Mononuclear cell (primary cell): Measurements from ENCODE around the gene BNIP1. TPM values are rescaled to one million over a fixed set of nuclear protein-coding genes. Genes with fewer than 3 reads are reported as not detected.

Experiments
- H3K27me3 ChIP-seq: 2 replicates; pipeline ENCODE4 v1.6.0; 2011; ENCODE audit warnings: low read length, control low read depth; ENCODE audit not compliant: insufficient read depth
- H3K4me1 ChIP-seq: 2 replicates; pipeline ENCODE4 v1.5.1; 2011; ENCODE audit warnings: mild to moderate bottlenecking, low read length, control low read depth; ENCODE audit not compliant: insufficient read depth
- H3K4me3 ChIP-seq: 2 replicates; pipeline ENCODE4 v1.5.1; 2011; ENCODE audit warnings: mild to moderate bottlenecking, low read length, moderate library complexity
- H3K9me3 ChIP-seq: 2 replicates; pipeline ENCODE4 v1.5.1; 2011; ENCODE audit warnings: low read depth, mild to moderate bottlenecking, control low read depth, low read length
- total RNA-seq: library from RNA; depleted of rRNA; stranded (reverse); fragments of >200 nt; gene quantifications from one replicate; pipeline ENCODE4 v1.2.3, GENCODE V29; 2012

The BNIP1 gene
- total RNA-seq, 1 donor: 24.2 TPM

DNA sequence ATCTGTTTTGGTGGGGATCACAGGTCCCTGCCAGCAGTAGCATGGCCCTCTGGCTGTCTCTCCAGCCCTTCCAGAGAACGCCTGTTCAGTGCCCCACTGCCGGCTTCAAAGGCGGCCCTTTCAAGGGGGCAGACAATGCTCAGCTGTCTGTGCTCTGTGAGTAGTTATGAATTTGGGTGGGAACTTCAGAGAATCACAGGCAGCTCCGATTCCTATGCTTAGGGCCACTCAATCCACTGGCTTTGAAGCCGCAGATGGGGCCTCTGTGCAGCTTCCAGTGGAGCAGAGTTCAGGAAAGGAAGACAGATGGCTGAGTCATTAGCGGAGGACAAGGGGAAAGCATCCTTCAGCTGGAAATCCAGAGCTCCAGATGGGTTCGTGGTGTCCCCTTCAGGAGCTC lies 48.2 kb downstream of the BNIP1 start:
- no peaks in the 10 kb centered on the region for H3K27me3 ChIP-seq
- no peak overlapping the region for H3K4me3 ChIP-seq
- H3K9me3 ChIP-seq: no peaks in the 10 kb centered on the region
- no peaks in the 10 kb centered on the region for H3K4me1 ChIP-seq

GRCh38 chr5:173196133-173196952 lies 52.0 kb downstream of the BNIP1 start:
- H3K4me3 ChIP-seq: no peak overlapping the region
- H3K27me3 ChIP-seq: peaks cover 2% of the 10 kb centered on the region
- no peaks in the 10 kb centered on the region for H3K9me3 ChIP-seq
- H3K4me1 ChIP-seq: no peaks in the 10 kb centered on the region

- no peaks in the 10 kb centered on the region for H3K9me3 ChIP-seq
- no peaks in the 10 kb centered on the region for H3K4me1 ChIP-seq
- H3K4me3 ChIP-seq: no peak overlapping the region
- H3K27me3 ChIP-seq: peaks cover 2% of the 10 kb centered on the region
Measured at GRCh38 chr5:173197375-173197891, 53.1 kb downstream of the BNIP1 start.

- H3K4me1 ChIP-seq: no peaks in the 10 kb centered on the region
- no peak overlapping the region for H3K4me3 ChIP-seq
- H3K27me3 ChIP-seq: peaks cover 8% of the 10 kb centered on the region
- no peaks in the 10 kb centered on the region for H3K9me3 ChIP-seq
Measured at GRCh38 chr5:173198049-173198448, 53.7 kb downstream of the BNIP1 start.

DNA sequence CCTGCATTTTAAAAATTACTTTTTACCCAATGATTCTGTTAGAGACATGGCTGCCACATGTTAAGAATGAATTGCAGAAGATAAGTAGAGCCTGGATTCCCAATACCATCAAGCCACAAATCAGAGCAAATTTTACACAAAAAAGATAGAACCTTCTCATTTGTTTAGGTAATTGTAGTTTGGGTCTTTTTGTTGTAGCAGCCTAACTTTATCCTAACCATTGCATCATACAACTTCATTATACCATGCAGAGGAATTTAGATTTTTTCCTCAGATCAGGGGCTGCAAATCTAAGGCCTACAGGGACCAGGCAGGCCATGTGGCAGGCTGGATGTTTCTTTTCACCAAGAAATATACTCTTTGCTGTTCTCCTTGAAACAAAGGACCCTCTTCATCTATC lies 56.0 kb downstream of the BNIP1 start:
- Histone ChIP-seq H3K4me1 (no peaks in the 10 kb centered on the region), H3K9me3 (no peaks in the 10 kb centered on the region), H3K4me3 (no peak overlapping the region), H3K27me3 (peaks cover 12% of the 10 kb centered on the region)

- Histone ChIP-seq H3K4me1 (no peaks in the 10 kb centered on the region), H3K27me3 (peaks cover 12% of the 10 kb centered on the region), H3K9me3 (no peaks in the 10 kb centered on the region), H3K4me3 (no peak overlapping the region)
Measured at GRCh38 chr5:173201636-173202265, 57.4 kb downstream of the BNIP1 start.

DNA sequence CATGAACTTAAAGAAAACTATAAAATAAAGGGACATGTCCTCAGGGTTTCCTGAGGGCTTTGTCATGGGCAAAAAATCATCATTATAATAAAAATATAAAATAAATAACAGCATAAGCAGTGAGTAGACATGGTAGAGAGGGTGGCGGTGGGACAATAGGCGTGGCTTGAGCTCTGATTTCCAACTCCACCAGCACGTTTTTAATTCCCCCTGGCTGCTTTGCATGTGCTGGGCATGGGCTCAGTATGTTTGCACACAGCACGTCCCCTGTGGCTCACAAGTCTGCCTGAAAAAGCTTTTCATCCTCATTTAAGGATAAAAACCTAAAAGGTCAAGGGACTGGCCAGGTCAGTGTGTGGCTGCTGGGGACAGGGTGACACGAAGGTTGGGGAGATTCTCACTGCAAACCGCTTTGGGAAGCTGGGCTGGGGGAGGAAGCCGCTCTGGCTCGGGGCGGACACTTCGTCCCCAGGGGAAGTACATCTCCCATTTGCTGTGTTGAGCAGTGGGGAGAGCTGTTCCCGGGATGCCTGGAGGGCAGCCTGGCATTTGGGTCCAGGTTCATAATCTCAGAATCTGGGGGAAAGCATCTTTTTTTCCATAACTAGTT lies 58.0 kb downstream of the BNIP1 start:
- Histone ChIP-seq H3K9me3 (no peaks in the 10 kb centered on the region), H3K4me3 (no peak overlapping the region), H3K27me3 (peaks cover 12% of the 10 kb centered on the region), H3K4me1 (no peaks in the 10 kb centered on the region)

- H3K27me3 ChIP-seq: peaks cover 11% of the 10 kb centered on the region
- no peaks in the 10 kb centered on the region for H3K9me3 ChIP-seq
- H3K4me3 ChIP-seq: no peak overlapping the region
- H3K4me1 ChIP-seq: no peaks in the 10 kb centered on the region
Measured at GRCh38 chr5:173204185-173204979, 60.1 kb downstream of the BNIP1 start.

DNA sequence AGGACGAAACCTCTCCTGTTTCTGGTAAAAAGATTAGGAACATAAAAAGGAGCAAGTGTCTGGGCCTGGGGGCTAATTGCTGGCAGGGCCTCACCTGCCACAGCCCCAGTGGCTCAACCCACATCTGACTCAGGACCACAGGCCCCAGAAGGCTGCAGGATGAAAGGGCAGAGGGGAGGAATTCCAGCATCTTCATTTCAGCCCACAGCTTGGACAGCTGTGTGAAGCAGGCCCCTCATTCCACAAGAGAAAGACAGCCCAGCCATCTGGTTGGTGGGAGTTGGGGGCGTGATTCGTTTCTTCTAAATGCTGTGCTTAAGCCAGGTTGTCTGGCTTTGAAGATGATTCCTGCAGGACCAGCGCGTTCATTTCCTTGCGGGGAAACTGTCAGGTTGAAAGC lies 61.6 kb downstream of the BNIP1 start:
- Histone ChIP-seq H3K4me1 (no peaks in the 10 kb centered on the region), H3K4me3 (no peak overlapping the region), H3K9me3 (no peaks in the 10 kb centered on the region), H3K27me3 (peaks cover 10% of the 10 kb centered on the region)

- H3K27me3 ChIP-seq: peaks cover 2% of the 10 kb centered on the region
- no peaks in the 10 kb centered on the region for H3K4me1 ChIP-seq
- no peak overlapping the region for H3K4me3 ChIP-seq
- no peaks in the 10 kb centered on the region for H3K9me3 ChIP-seq
Measured at GRCh38 chr5:173208296-173208695, 64.0 kb downstream of the BNIP1 start.

DNA sequence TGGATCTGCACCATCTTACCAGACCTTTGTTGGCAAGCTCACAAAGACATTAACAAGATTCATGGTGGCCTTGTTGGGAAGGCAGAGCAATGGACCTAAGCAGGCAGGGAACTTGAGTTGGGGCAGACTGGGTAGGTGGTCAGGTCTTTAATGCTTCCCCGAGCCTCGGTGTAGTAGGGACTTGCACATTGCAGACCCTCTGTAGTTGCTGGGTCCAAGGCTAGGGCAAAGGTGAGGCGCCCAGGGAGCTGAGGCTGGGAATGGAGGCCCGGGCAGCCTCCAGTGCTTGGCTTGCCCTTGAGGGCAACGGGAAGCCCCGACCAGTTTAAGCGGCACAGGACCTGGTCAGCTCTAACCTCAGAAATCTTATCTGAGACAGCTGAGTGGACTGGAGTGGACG lies 66.5 kb downstream of the BNIP1 start:
- H3K4me1 ChIP-seq: no peaks in the 10 kb centered on the region
- H3K9me3 ChIP-seq: no peaks in the 10 kb centered on the region
- no peak overlapping the region for H3K4me3 ChIP-seq
- no peaks in the 10 kb centered on the region for H3K27me3 ChIP-seq

GRCh38 chr5:173211284-173211683 lies 67.0 kb downstream of the BNIP1 start:
- H3K4me1 ChIP-seq: no peaks in the 10 kb centered on the region
- no peak overlapping the region for H3K4me3 ChIP-seq
- H3K27me3 ChIP-seq: no peaks in the 10 kb centered on the region
- H3K9me3 ChIP-seq: no peaks in the 10 kb centered on the region

DNA sequence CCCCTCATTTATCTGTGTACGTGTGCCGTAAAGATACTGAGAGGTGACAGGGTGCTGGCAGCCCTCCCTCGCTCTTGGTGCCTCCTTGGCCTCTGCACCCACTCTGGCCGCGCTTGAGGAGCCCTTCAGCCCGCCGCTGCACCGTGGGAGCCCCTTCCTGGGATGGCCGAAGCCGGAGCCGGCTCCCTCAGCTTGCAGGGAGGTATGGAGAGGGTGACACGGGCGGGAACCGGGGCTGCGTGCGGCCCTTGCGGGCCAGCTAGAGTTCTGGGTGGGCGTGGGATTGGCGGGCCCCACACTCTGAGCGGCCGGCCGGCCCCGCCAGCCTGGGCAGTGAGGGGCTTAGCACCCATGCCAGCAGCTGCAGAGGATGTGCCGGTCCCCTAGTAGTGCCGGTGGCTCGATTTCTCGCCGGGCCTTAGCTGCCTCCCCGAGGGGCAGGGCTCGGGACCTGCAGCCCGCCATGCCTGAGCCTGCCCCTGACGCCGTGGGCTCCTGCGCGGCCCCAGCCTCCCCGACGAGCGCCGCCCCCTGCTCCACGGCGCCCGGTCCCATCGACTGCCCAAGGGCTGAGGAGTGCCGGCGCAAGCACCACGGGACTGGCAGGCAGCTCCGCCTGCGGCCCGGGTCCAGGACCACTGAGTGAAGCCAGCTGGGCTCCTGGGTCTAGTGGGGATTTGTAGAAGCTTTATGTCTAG lies 69.1 kb downstream of the BNIP1 start:
- no peaks in the 10 kb centered on the region for H3K4me1 ChIP-seq
- H3K4me3 ChIP-seq: no peak overlapping the region
- no peaks in the 10 kb centered on the region for H3K27me3 ChIP-seq
- H3K9me3 ChIP-seq: no peaks in the 10 kb centered on the region
